COLO668 (cell line): ENCODE data around the gene CCDC187.

ENCODE experiments used
- DNase-seq: peaks from one replicate; lab custom pipeline; 2025; ENCODE audit not compliant: unreplicated experiment; lab: John Stamatoyannopoulos, UW

CCDC187 gene

DNA sequence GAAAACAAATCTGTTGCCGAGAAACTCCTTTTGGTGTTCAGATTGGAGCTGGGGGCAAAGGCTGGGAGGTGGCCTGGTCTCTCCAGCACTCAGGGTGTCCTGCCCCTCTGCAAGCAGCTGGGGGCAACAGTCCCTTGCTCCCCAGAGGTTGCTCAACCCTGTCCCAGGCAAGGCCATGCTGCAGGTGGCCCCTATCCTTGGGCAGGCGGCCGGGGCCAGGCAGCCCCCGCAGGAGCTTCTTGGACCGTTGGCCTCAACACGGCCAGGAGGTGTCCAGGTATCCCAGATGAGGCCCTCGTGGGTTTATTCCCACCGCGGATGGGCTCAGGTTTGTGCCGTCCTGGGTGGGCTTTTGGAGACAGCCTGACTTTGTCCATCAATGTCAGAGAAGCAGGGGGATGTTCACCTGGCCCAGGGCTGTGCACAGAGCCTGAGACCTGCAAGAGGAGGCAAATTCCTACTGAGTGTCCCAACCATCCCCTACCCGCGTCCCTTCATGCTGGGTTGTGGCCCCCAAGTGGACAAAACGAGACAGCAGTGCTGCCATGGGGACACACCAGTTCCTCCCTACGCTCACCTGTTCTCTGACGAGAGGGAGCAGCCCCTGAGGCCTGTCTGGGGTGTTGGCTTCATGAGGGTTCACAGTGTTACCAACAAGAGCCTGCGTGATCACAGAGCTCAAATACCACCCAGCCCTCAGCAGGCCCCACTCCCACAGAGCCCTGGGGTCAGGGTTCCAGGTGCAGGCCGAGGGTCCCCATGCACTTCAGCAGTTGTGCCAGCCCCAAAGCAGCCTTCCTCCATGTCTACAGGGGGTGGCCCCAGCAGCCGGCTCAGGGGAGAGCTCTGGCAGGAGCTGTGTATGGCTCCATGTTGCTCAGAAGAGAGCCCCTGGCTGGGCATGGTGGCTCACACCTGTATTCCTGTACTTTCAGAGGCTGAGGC is 9.5 kb upstream of the CCDC187 start:
- peak; percentile 15 for DNase-seq

DNA sequence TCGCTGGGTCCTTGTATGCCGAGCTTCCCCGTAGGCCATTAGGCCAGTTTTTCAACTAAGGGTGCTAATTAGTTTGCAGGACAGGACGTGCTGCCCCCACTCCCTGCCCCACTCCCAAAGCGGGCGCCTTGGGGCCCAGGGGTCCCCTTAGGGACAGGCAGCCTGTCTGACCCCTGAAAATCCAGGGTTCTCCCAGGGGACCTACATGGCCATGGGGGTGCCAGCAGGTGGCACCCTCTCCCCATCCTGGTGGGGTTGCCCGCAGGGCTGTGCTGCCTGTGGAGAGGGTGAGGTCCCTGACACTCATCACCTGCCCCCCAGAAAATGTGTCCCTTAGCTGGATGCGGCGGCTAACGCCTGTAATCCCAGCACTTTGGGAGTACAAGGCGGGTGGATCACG is 8.5 kb upstream of the CCDC187 start:
- DNase-seq, result peak; percentile 73

DNA sequence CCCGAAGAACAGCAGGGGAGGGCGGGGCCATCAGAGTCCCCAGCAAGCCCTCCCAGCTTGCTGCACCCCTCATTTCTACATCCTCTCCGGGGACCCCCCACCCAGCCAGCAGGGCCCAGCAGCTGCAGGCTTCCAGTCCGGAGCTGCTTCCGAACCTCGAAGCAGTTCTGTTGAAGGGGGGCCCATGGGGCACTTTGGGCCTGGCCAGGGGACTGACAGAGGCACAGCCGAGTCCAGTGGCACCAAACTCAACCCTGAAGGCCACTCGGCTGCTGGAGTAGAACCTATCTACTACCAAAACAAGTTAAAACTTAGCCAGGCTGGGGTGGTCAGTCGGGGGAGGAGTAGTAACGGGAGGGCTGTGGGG is 8.1 kb upstream of the CCDC187 start:
- DNase-seq, result no peak

DNA sequence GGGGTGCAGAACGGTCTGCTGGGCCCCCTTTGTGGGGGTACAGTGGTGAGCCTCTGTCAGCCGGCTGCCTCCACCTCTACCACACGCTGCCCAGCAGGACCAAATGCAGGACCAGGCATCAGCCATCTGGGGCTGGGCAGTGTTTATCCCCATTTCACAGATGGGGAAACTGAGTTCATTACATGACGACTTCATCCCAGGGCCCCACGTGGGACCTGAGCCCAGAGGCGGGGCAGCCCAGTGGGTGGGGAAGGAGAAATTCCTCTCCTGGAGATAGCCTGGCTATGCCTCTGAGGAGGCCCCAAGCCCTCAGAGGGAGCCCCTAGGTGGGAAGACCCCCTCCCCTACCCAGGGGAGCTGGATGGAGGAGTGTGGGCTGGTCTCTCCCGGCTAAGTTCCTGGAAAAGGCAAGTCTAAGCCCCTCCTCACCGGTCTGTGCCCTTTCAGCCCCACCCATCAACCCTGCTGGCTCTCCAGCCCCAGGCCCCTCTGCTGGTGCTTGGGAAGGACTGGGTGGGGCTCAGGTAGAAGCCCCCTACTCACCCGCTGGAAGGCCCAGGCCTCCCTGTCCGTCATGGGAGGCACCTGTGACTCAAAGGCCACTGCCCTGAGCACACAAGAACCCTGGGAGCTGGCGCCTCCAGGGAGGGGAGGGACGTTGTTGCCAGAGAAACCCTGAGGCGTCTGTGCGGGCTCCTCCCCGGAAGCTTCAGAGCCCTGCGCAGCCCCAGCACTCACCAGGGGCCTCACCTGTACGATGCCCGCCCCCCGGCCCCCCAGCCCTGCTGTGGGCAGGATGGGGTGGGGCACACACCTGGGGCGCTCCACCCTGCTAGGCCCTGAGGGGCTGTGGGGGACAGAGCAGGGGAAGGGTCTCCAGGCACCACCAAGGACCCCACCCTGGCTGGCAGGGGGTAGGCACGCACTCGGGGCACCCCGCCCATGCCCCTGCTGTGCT is 7.4 kb upstream of the CCDC187 start:
- DNase-seq, result peak; percentile 87

DNA sequence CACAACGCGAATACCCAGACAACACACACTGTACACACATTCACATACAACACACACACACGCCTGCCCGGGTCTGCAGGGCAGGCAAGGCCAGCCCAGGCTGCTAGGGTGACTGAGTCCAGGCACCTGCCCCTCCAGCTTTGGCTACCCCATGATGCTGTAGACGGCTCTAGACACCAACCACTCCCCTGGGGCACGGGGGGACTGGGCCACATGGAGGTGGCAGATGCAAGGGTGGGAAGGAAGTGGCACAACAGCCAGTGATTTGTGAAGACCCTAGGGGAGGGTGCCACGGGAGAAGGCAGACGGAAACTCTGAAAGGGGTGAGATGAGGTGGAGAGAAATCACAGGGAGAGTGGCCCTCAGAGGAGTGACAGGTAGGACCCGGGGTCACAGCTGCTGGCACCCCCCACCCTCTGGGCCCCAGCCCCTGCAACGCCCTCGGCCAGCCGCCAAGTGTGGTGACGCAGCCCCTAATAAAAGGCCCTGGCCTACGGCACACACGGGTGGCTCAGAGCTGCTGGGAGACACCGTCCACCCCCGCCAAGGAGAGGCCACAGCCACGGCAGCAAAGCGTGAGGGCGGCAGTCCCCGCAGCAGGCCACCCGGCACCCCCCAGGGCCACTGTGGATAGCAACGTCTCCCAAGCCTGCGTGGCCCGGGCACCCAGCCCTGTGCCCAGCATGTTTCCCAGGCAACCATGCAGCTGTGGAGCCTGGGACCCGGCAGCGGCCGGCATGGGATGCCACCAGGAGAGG is 6.6 kb upstream of the CCDC187 start:
- peak; percentile 69 for DNase-seq

DNA sequence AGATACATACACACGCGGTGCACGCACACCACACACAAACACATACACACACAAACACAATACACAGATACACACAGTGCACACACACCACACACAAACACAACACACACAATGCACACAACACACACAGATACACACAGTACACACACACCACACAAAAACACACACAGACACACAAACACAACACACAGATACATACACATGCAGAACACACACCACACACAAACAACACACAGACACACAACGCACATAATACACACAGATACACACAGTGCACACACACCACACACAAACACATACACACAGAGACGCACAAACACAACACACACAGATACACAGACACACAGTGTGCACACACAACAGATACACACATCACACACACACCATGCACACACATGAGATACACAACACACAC is 5.9 kb upstream of the CCDC187 start:
- no peak for DNase-seq

DNA sequence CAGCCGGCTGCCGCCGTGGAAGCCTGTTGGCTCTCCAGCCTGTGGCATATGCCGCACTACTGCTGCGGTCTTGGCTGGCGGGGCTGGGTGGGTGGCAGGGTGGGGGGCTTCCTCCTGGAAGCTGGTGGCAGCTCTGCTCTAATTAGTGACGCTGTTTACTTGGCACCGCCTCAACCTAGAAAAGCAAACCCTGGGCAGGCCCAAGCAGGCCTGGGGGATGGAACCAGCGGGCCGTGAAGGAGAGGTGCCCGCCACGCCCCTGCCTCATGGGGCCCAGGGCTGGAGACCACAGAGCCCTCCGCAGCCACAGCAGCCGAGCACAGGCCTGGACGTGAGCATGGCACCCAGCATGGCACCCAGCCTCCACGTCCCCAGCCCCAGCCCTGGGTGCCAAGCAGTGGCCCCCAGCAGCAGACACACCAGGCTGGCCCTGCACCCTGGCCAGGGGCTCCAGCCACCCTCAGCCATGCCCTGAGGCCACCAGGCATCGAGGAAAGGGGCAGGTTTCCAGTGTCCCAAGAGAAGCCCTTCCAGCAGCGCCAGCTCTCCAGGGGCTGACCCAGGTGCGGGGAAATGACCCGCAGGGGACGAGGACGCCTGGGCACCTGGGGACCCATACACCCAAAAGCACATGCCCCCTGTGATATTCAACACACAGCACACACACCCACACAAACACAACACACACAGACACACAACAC is 5.4 kb upstream of the CCDC187 start:
- DNase-seq, result peak; percentile 93

- no peak for DNase-seq
Observed at GRCh38 chr9:136308702-136309053, 4.8 kb upstream of the CCDC187 start.

DNA sequence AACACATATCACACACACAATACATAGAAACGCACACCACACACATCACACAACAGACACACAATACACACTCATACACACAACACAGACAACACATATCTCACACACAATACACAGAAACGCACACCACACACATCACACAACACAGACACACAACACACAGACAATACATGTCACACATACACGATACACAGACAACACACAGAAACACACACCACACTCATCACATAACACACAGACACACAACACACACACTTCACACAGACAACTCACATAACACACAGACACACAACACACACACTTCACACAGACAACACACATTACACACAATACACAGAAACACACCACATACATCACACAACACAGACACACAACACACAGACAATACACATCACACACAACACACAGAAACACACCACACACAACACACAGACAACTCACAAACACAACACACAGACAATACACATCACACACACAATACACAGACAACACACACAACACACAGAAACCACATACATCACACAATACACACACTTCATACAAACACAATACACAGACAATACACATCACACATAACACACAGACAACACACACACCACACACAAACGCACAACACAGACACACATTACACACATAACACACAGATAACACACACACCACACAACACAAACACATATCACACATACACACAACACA is 4.3 kb upstream of the CCDC187 start:
- DNase-seq, result no peak

DNA sequence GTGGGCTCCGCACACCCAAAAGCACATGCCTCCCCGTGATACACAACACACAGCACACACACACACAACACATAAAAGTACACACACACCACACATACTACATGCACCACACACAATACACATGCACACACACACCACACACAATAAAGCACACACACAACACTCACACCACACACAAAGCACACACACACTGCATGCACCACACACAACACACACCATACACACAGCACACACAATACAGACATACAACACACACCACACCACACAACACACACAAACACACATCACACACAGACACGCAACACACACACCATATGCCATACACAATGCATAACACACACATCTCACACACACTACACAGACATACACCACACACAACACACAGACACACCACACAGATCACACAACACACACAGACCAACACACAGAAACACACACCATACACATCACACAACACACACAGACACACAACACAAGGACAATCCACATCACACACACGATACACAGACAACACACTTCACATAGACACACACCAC is 3.4 kb upstream of the CCDC187 start:
- no peak for DNase-seq

DNA sequence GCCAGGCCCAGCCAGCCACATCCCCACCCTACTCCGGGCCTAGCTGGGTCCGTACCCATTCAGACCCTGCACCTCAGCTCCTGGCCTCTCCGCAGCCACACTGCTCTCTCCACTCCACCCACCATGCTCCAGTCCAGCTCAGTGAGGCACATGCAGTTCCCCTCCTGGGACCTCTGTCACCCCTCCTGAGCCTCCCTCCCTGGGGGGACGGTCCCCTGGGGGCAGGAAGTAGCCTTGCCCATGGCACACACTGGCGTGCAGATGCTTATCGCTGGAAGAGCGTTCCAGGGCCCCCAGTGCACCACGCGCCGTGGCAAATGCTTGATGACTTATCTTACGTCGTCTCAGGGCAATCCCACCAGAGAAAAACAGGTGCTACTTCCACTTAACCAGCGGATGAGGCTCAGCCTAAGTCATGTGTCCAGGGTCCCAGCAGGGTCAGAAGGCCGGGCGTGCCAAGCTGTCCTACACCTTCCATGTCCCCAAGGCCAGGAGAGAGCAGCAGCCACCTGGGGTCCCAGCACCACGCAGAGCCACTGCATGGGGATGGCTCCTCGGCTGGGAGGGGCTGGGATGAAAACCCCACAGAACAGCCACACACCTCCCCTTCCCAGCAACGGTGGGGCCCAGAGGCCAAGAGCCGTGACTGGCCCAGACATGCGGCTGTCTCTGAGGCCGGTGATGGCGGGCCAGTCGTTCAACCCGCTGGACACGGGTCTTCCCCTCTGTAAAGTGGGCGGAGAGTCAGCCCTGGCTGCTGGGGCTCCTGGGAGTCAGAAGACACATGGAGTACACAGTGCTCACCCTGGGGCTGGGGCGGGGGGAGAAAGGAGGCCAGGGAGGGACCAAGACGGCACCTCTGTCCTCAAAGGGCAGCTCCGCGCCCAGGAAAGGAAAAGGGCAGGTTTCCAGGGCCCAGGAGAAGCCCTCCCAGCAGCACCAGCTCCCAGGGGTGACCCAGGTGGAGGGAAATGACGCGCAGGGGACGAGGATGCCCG is 2.6 kb upstream of the CCDC187 start:
- peak; percentile 33 for DNase-seq

- no peak for DNase-seq
Observed at GRCh38 chr9:136305804-136306203, 1.9 kb upstream of the CCDC187 start.

- no peak for DNase-seq
Observed at GRCh38 chr9:136304981-136305380, 1.1 kb upstream of the CCDC187 start.

- no peak for DNase-seq
Observed at GRCh38 chr9:136304456-136304855, 562 bp upstream of the CCDC187 start.

DNA sequence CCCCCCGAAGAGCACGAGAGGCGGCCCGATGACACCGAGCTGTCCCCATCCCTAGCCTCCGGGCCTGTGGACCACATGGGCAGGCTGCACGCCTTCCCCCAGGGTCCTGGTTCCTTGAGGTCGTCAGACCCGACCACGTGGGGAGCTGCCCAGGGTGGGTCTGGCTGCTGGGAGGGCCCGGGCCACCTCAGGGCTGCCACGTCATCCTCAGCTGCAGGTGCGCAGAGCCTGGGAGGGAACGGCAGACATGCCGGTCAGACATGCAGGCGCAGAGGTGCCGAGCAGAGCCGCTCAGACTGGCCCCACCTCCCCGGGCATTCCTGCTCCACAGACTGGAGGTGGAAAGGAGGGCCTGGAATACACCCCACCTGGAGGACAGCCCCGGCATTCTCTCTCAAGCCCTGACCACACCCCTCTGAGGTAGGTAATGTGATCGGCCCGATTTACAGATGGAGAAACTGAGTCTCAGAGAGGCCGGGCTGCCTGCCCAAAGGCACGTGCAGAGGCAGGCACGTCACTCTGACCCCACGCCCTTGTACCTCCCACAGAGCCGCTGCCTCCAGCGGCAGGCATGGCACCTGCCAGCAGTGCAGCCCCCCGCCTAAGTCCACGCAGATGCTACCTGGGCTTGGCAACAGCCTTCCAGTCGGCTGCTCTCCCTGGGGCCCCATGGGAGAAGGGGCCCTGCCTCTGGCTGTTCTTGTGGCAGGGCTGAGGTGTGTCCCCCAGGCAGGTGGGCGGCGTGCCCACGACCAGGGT is 649 bp downstream of the CCDC187 start:
- no peak for DNase-seq

GRCh38 chr9:136302527-136302926 is 1.4 kb downstream of the CCDC187 start:
- no peak for DNase-seq

- DNase-seq, result no peak
Observed at GRCh38 chr9:136300866-136301265, 3.0 kb downstream of the CCDC187 start.
